Cardiac fibroblast (primary cell): Measurements from ENCODE around the gene SLC7A14.

Experiments used
- DNase-seq, 2 donors: peaks; one replicate each; pipeline versions ENCODE4 v3.0.0 to v3.0.0-alpha.2; 2010; ENCODE audit warnings: low read depth in 2 of 2
- H3K4me3 ChIP-seq, 2 donors: replicated peaks in 1 of 2; 1 replicate in 1 of 2; 2 replicates in 1 of 2; pipeline ENCODE4 v1.5.1; 2011; ENCODE audit warnings: low read depth in 2 of 2, low read length in 2 of 2, mild to moderate bottlenecking in 2 of 2, moderate library complexity in 1 of 2
- TF ChIP-seq, protein P1 (sequence below): IDR thresholded peaks from one replicate; pipeline ENCODE4 v1.5.1; 2011; ENCODE audit warnings: low read depth, mild to moderate bottlenecking, low read length, inconsistent platforms

Gene SLC7A14

DNA sequence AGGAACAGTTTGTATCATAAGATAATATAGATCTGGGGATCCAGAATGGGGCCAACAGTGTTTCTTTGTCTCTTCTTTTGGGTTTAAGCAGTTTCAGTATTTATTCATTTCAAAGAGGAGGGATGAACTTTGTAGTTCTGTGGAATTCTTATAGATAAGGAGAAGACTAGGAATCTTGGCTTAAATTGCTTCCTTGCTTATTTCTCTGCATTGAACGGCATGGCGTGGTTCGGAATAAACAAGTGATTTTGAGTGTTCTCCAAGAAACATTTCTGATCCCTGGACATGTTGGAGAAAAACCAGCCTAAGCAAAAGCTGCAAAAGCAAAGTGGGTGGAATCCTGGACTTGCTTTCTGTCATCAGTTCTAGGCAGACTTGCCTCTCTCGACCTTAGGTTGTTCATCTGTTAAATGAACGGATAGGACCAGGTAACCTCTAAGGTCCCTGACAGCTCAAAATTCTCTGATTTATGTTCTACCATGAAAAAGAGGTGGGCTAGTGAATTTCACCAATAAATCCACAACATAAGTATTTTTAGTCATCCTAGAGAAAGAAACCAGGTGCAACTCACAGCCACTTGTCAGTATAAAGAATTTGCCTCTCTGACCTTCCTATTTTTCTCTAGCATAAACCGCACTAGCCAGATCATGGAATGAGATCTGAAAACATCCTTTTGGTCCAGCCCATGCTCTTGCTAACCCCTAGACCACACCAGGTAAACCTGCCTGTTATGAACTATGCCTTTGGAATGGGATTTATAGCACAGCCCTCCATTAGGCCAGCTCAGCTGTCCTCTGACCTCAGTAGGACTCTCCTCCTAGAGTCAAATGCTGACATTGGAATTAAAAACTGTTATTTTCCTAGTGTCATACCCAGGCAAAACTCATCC lies 88.4 kb downstream of the SLC7A14 start:
- peak in 1 of 2 donors; percentile 68 for DNase-seq
- H3K4me3 ChIP-seq = no peak overlapping the region
- TF ChIP-seq, protein P1, sequence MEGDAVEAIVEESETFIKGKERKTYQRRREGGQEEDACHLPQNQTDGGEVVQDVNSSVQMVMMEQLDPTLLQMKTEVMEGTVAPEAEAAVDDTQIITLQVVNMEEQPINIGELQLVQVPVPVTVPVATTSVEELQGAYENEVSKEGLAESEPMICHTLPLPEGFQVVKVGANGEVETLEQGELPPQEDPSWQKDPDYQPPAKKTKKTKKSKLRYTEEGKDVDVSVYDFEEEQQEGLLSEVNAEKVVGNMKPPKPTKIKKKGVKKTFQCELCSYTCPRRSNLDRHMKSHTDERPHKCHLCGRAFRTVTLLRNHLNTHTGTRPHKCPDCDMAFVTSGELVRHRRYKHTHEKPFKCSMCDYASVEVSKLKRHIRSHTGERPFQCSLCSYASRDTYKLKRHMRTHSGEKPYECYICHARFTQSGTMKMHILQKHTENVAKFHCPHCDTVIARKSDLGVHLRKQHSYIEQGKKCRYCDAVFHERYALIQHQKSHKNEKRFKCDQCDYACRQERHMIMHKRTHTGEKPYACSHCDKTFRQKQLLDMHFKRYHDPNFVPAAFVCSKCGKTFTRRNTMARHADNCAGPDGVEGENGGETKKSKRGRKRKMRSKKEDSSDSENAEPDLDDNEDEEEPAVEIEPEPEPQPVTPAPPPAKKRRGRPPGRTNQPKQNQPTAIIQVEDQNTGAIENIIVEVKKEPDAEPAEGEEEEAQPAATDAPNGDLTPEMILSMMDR = no peak

DNA sequence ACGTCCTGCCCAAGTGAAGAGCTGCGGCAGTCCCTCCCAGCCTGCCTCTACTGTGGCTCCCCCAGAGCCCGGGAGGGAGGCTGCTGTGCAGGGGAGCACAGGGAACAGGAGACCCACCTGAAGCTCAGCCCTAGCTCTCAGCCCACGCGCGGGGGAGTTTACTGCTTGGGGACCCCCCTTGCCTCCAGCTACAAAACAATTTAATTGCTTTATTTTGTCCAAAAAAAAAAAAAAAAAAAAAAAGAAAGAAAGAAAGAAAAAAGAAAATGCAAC lies 89.1 kb downstream of the SLC7A14 start:
- TF ChIP-seq, protein P1 = no peak
- H3K4me3 ChIP-seq = no peak overlapping the region
- no peak for DNase-seq

DNA sequence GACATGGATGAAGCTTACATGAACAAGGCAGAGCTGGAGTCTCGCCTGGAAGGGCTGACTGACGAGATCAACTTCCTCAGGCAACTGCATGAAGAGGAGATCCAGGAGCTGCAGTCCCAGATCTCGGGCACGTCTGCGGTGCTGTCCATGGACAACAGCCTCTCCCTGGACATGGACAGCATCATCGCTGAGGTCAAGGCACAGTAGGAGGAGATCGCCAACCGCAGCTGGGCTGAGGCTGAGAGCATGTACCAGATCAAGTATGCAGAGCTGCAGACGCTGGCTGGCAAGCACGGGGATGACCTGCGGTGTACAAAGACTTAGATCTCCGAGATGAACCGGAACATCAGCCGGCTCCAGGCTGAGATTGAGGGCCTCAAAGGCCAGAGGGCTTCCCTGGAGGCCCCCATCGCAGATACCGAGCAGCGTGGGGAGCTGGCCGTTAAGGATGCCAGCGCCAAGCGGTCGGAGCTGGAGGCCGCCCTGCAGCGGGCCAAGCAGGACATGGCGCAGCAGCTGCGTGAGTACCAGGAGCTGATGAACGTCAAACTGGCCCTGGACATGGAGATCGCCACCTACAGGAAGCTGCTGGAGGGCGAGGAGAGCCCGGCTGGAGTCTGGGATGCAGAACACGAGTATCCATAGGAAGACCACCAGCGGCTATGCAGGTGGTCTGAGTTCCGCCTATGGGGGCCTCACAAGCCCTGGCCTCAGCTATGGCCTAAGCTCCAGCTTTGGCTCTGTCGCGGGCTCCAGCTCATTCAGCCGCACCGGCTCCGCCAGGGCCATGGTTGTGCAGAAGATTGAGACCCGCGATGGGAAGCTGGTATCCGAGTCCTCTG lies 89.6 kb downstream of the SLC7A14 start:
- H3K4me3 ChIP-seq = no peak overlapping the region
- no peak for DNase-seq
- TF ChIP-seq, protein P1 = peak; percentile 12

DNA sequence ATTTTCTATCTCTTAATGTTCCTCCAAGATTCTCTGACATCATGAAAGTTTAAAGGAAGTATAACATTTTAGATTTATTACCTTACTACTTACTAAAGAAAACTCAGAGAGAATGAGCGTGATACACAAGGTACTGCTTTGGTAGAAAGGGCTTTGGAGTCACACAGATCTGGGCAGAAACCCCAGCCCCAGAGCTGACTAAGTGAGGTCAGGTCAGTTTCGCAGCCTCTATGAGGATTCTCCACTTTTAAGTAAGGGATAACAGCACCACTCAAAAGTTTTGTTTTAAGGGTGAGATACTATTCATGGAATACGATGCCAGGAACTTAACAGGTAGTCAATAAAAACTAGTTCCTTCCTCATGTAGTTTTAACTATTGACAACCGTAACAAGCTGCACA lies 91.1 kb downstream of the SLC7A14 start:
- TF ChIP-seq, protein P1 = no peak
- DNase-seq = no peak
- no peak overlapping the region for H3K4me3 ChIP-seq

DNA sequence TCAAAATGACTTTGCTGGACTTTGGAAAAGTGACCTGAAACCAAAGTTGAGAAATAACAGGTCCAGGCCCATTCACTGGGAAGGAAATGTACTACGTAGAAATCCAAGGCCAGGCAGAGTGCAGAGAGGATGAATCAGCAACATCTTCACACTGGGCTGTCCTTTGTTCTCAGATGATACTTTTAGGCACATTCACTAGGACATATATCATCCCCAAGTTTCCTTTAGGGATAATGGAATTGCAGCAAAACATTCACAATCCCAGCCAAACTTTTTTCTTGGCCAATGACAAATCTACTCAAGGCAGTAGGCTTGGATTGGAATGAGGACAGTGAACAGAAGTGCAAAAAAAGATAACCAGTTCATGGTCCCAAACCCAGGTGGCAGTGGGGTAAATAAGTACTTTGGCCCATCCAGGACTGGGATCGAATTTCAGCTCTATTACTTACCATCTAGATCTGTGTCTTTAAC lies 92.1 kb downstream of the SLC7A14 start:
- TF ChIP-seq, protein P1 = no peak
- no peak overlapping the region for H3K4me3 ChIP-seq
- DNase-seq = peak; percentile 56 to 70

DNA sequence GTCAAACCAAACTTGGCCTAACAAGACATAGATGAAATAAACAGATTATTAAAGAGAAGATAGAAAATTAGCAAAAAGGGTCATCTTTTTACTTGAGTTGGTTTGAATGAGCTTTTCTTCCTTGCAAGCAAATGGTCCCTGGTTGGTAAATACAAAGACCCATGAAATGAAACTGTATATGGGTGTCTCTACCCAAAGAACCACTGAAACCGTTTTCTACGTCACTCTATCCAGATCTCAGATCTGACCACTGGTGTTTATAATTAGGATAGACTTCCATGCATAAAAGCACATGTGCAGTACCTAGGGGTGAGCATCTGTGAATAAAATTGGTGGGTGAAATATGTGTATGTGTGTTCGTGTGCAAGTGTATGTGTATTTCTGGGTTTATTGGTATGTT lies 94.0 kb downstream of the SLC7A14 start:
- no peak overlapping the region for H3K4me3 ChIP-seq
- TF ChIP-seq, protein P1 = no peak
- DNase-seq = no peak
